Measurements from ENCODE around the gene YY1AP1.

DNA sequence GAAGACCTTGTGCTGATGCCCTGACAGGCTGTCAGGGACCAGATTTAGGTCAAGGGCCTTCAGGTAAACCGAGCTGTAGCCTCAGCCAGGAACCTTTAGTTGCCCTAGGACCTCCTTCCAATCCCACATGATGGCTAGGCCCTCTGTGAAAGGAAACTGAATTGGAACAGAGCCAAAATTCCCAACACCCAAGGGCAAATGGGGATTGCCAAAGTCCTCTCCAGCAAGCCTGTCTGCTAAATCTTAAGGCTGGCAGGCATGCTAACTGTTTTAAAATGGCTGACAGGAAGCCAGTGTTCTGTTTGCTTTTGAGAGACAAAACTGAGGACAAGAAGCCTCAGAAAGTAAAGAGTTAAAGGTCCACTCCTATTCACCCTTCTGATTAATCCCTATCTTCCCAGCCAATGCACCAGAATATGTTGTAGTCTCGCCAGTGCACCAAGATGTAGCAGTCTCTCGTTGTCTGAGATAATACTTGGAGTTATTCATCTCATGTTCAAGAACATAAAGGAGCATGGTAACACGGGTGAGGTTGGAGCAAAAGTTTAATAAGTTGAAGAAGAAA is 43.5 kb downstream of the YY1AP1 start:
- TF ChIP-seq, protein P1, sequence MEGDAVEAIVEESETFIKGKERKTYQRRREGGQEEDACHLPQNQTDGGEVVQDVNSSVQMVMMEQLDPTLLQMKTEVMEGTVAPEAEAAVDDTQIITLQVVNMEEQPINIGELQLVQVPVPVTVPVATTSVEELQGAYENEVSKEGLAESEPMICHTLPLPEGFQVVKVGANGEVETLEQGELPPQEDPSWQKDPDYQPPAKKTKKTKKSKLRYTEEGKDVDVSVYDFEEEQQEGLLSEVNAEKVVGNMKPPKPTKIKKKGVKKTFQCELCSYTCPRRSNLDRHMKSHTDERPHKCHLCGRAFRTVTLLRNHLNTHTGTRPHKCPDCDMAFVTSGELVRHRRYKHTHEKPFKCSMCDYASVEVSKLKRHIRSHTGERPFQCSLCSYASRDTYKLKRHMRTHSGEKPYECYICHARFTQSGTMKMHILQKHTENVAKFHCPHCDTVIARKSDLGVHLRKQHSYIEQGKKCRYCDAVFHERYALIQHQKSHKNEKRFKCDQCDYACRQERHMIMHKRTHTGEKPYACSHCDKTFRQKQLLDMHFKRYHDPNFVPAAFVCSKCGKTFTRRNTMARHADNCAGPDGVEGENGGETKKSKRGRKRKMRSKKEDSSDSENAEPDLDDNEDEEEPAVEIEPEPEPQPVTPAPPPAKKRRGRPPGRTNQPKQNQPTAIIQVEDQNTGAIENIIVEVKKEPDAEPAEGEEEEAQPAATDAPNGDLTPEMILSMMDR (IDR thresholded peaks at IDR 0.05; ENCODE audit: insufficient read depth, low read length) = no peak
- TF ChIP-seq POLR2AphosphoS5 (IDR thresholded peaks at IDR 0.05; ENCODE audit: low read depth) = no peak
- TF ChIP-seq GABPA (IDR thresholded peaks at IDR 0.05; ENCODE audit: low read depth) = no peak
- TF ChIP-seq, protein P2, sequence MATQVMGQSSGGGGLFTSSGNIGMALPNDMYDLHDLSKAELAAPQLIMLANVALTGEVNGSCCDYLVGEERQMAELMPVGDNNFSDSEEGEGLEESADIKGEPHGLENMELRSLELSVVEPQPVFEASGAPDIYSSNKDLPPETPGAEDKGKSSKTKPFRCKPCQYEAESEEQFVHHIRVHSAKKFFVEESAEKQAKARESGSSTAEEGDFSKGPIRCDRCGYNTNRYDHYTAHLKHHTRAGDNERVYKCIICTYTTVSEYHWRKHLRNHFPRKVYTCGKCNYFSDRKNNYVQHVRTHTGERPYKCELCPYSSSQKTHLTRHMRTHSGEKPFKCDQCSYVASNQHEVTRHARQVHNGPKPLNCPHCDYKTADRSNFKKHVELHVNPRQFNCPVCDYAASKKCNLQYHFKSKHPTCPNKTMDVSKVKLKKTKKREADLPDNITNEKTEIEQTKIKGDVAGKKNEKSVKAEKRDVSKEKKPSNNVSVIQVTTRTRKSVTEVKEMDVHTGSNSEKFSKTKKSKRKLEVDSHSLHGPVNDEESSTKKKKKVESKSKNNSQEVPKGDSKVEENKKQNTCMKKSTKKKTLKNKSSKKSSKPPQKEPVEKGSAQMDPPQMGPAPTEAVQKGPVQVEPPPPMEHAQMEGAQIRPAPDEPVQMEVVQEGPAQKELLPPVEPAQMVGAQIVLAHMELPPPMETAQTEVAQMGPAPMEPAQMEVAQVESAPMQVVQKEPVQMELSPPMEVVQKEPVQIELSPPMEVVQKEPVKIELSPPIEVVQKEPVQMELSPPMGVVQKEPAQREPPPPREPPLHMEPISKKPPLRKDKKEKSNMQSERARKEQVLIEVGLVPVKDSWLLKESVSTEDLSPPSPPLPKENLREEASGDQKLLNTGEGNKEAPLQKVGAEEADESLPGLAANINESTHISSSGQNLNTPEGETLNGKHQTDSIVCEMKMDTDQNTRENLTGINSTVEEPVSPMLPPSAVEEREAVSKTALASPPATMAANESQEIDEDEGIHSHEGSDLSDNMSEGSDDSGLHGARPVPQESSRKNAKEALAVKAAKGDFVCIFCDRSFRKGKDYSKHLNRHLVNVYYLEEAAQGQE (IDR thresholded peaks at IDR 0.05; ENCODE audit: insufficient replicate concordance, low read depth) = no peak
- no peak for TF ChIP-seq SPI1 (IDR thresholded peaks at IDR 0.05; ENCODE audit: borderline replicate concordance, low read depth)

All from HL-60 (cell line).